Myocyte (in vitro differentiated cells): ENCODE results near the gene ECI1. TPM values are rescaled to one million over a fixed set of nuclear protein-coding genes. Genes with fewer than 3 reads are reported as not detected.
"Not testable (repeated sequence)": the region's sequence is repeated elsewhere in the genome, so short reads cannot be mapped to it uniquely, and the experiment has no call there.

Source experiments
- DNase-seq: peaks from one replicate; pipeline ENCODE4 v3.0.0-alpha.2; 2012; ENCODE audit warnings: low read depth
- total RNA-seq: library from RNA; depleted of rRNA; stranded (reverse); fragments of >200 nt; gene quantifications from 2 replicates; pipeline ENCODE4 v1.2.3, GENCODE V29; 2014

The ECI1 gene
- total RNA-seq, 1 donor from 2014 or later: 46.4 TPM

DNA sequence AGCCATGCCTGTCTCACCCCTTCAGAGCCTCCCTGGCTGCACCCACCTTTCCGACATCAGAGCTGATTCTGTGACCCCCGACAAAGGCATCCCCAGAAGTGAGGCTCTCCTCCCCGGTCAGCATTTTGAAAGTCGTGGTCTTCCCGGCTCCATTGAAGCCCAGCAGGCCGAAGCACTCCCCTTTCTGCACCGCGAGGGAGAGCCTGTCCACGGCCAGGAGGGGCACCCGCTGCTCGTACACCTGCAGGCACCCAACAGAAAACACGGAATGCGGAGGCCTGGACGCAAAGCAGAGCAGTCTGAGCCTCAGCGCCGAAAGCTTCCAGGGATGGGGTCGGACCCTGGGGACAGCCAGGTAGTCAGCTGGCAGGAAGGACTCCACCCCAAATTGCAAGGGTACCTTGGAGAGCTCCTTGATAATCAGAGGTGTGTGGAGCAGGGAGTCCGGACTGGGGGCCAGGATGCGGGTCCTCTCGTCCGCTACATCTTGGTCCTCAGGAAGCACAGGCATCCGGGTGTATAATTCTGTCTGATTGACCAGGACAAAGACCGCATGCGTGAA lies 29.7 kb upstream of the ECI1 start:
- DNase-seq: no peak

DNA sequence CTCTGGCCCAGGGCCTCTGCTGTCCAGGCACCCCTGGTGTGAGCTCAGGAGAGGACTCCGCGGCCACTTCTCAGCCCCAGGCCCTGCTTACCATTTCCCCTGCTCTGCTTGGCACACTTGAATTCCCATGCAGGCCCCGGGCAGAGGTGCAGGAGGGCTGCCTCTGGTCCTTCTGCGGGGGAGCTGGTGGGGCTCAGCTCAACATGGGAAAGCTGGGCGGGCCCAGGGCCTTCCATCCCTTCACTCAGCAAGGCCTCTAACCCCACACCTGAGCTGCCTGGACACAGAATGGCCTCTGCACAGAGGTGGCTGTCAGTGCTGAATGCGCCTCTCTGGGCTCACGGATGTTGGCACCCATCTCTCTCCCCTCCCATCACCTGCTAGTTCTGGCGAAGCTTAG lies 29.1 kb upstream of the ECI1 start:
- DNase-seq: no peak

GRCh38 chr16:2278956-2279800 lies 27.8 kb upstream of the ECI1 start:
- peak; percentile 88 for DNase-seq

GRCh38 chr16:2278272-2278608 lies 26.9 kb upstream of the ECI1 start:
- no peak for DNase-seq

GRCh38 chr16:2277466-2278271 lies 26.3 kb upstream of the ECI1 start:
- DNase-seq: no peak

- DNase-seq: no peak
Measured at GRCh38 chr16:2276368-2277195, 25.2 kb upstream of the ECI1 start.

DNA sequence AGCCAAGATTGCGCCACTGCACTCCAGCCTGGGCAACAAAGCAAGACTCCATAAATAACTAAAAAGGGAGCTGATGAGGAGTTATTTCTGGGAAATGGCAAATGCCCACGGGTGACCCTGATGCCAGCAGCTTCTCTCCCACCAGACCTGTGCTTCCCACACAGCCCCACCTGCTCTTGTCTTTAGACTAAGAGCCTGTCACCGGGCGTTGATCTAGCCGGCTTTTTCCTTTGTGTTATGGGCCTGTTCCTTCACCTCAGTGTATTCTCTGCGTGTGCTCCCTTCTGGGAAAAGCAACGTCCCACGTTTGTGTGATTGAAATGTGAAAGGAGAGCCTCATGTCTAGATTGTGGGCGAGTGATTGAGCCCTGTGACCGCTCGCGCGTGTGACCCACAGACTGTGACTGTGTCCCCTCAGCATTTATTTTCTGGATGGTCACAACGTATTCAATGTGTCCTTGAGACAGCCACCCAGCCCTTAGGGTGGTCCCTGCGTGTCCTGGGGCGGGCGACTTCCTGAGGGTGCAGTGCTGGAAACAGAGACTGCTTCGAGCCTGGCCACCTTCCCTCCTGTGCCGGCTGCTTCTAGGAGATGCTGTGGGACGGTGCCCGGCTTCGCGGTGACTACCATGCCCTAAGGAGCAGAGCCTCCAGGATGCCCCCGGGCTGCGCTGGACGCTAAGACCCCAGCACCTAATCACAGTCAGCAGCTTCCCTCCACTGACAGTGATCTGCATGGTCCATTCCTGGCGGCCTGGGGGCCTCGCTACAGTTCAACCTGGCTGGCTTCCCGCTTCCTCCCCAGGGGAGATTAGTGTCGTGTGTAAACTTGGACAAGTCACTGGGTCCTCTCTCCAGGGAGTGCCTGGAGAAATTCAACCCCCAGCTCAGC lies 24.3 kb upstream of the ECI1 start:
- peak; percentile 23 for DNase-seq

DNA sequence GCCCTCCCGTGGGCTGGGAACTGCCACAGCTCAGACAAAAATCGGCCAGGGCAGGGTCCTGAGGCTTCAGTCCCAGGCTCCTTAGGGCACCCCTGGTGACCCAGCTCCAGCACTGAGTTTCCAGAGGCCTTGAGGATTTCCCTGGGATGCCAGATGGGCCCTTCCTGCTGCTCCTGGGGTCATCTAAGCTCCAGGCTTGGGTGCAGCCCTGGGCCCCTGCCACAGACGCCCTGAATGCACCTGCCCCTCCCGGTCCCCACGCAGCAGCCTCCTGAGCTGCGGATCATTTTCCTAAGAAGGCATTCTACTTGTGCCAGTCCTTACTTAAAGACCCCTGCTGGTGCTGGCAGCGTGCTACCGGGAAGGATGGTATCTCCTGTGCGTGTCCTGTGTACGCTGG lies 22.5 kb upstream of the ECI1 start:
- no peak for DNase-seq

DNA sequence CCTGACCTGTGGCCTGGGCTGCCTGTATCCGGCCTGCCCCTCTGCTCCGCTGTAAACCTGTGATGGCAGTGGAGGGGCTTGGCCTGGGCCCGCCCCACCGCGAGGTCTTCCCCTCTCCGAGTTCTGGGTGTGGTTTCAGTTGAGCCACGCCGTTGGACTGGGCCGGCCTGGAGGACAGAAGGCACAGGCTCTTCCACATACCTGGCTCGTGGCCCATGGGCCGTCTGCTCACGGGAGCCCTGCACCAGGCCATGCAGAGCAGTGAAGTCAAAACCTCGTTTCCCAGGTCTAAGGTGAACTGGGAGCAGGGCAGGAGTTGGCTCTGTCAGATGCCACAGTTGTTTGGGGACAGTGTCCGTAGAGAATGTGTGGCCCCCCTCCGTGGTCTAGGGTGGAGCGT lies 22.1 kb upstream of the ECI1 start:
- DNase-seq: no peak

- DNase-seq: no peak
Measured at GRCh38 chr16:2271848-2272461, 20.6 kb upstream of the ECI1 start.

GRCh38 chr16:2270588-2271470 lies 19.4 kb upstream of the ECI1 start:
- no peak for DNase-seq

DNA sequence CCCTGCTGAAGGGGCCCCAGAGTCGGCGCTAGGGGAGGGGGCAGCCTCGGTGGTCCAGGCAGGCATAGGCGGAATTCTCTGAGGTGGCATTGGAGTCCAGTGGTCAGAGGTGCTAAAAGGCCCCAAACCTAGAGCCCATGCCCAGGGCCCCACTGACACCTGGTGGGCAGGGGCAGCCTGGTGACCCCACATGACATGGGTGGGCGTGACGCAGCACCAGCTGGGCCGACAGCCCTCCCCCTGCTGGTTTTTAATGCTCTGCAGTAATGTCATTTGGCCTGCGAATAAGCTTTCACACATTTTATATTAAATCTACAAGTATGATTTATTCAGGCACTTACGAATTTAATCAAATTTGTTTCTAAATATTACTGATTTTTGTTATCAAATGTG lies 18.7 kb upstream of the ECI1 start:
- DNase-seq: no peak

GRCh38 chr16:2267913-2268666 lies 16.7 kb upstream of the ECI1 start, which contains the start of gene RNPS1:
TSS of gene RNPS1 (minus strand) at chr16:2268126. CDS start at chr16:2264643, 3,483 bp downstream.
- peak; percentile 97 for DNase-seq

GRCh38 chr16:2267505-2267912 lies 16.1 kb upstream of the ECI1 start:
- DNase-seq: not testable (repeated sequence)

GRCh38 chr16:2266887-2267286 lies 15.5 kb upstream of the ECI1 start:
- DNase-seq: peak; percentile 49

DNA sequence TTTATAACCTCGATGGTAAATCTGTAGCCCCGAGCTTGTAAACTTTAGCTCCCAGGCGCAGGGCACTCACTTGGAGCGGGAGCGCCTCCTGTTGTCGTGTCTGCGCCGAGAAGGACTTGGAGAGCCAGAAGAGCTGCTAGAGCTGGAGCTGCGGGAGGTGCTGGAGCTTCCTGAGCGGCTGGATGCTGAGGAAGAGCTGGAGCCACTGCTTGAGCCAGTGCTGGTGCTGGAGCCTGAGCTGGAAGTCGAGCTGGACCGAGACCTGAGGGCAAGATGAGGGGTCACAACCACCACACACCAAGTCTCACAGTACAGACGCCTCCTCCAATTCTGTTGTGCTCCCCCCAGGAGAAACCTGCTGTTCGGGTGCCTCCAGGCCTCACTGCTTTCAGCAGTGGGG lies 11.6 kb upstream of the ECI1 start:
- not testable (repeated sequence) for DNase-seq

- no peak for DNase-seq
Measured at GRCh38 chr16:2260250-2260649, 8.9 kb upstream of the ECI1 start.

GRCh38 chr16:2258530-2258929 lies 7.1 kb upstream of the ECI1 start:
- not testable (repeated sequence) for DNase-seq
